H9 (cell line): ENCODE data around the gene TSPAN5. TPM values are rescaled to one million over a fixed set of nuclear protein-coding genes. Genes with fewer than 3 reads are reported as not detected.

Source experiments
- DNase-seq: peaks from one replicate; pipeline ENCODE4 v3.0.0-alpha.2; 2017
- H2AFZ ChIP-seq: one replicate; pipeline ENCODE4 v1.6.1; 2013; ENCODE audit warnings: mild to moderate bottlenecking, low read length, control low read depth, moderate library complexity
- H2AK5ac ChIP-seq: 2 replicates; pipeline ENCODE4 v1.6.1; 2013; ENCODE audit warnings: low read length, control low read depth, mixed read lengths; ENCODE audit not compliant: insufficient read length
- H2BK120ac ChIP-seq: one replicate; pipeline ENCODE4 v1.6.1; 2013; ENCODE audit warnings: low read depth, mild to moderate bottlenecking, low read length, control low read depth, inconsistent platforms; ENCODE audit not compliant: poor library complexity, severe bottlenecking
- H2BK12ac ChIP-seq: 2 replicates; pipeline ENCODE4 v1.6.1; 2013; ENCODE audit warnings: low read length, control low read depth, mixed read lengths, low read depth; ENCODE audit not compliant: insufficient read length
- H2BK15ac ChIP-seq: 2 replicates; pipeline ENCODE4 v1.6.1; 2013; ENCODE audit warnings: low read depth, low read length, control low read depth
- H2BK20ac ChIP-seq: one replicate; pipeline ENCODE4 v1.6.1; 2013; ENCODE audit warnings: low read depth, mild to moderate bottlenecking, low read length, control low read depth, inconsistent platforms; ENCODE audit not compliant: poor library complexity, severe bottlenecking
- H2BK5ac ChIP-seq: 2 replicates; pipeline ENCODE4 v1.6.1; 2013; ENCODE audit warnings: low read length, control low read depth, mixed read lengths; ENCODE audit not compliant: insufficient read length
- H3K14ac ChIP-seq: 2 replicates; pipeline ENCODE4 v1.6.1; 2013; ENCODE audit warnings: low read length, control low read depth; ENCODE audit not compliant: insufficient read depth
- H3K18ac ChIP-seq: 2 replicates; pipeline ENCODE4 v1.6.1; 2013; ENCODE audit warnings: low read depth, mild to moderate bottlenecking, mixed read lengths, low read length, control low read depth; ENCODE audit not compliant: insufficient read length
- H3K23ac ChIP-seq: 2 replicates; pipeline ENCODE4 v1.6.1; 2013; ENCODE audit warnings: low read length, control low read depth, mixed read lengths, low read depth; ENCODE audit not compliant: insufficient read length
- H3K23me2 ChIP-seq: 2 replicates; pipeline ENCODE4 v1.6.1; 2013; ENCODE audit warnings: low read depth, mild to moderate bottlenecking, mixed read lengths, low read length, control low read depth; ENCODE audit not compliant: insufficient read length, poor library complexity, severe bottlenecking
- H3K27ac ChIP-seq: 2 replicates; pipeline ENCODE4 v1.5.1; 2013; ENCODE audit warnings: low read length, control low read depth, mixed read lengths, low read depth; ENCODE audit not compliant: insufficient read length
- H3K27me3 ChIP-seq: 2 replicates; pipeline ENCODE4 v1.6.1; 2013; ENCODE audit warnings: low read length, control low read depth, inconsistent platforms; ENCODE audit not compliant: insufficient read depth
- H3K4ac ChIP-seq: 2 replicates; pipeline ENCODE4 v1.6.1; 2013; ENCODE audit warnings: low read depth, mild to moderate bottlenecking, control low read depth, inconsistent platforms, low read length, moderate library complexity
- H3K4me1 ChIP-seq: 2 replicates; pipeline ENCODE4 v1.6.1; 2013; ENCODE audit warnings: low read length, control low read depth, inconsistent platforms; ENCODE audit not compliant: insufficient read depth
- H3K4me2 ChIP-seq: 2 replicates; pipeline ENCODE4 v1.6.1; 2013; ENCODE audit warnings: low read length, control low read depth, mixed read lengths; ENCODE audit not compliant: insufficient read length, insufficient read depth
- H3K56ac ChIP-seq: 2 replicates; pipeline ENCODE4 v1.6.1; 2013; ENCODE audit warnings: low read depth, mild to moderate bottlenecking, mixed read lengths, low read length, control low read depth; ENCODE audit not compliant: insufficient read length
- H3K79me1 ChIP-seq: 2 replicates; pipeline ENCODE4 v1.6.1; 2013; ENCODE audit warnings: low read depth, mild to moderate bottlenecking, moderate library complexity, low read length, control low read depth, inconsistent platforms; ENCODE audit not compliant: insufficient read depth, poor library complexity, severe bottlenecking
- H3K79me2 ChIP-seq: 2 replicates; pipeline ENCODE4 v1.6.1; 2013; ENCODE audit warnings: low read length, control low read depth, inconsistent platforms; ENCODE audit not compliant: insufficient read depth
- H3K9ac ChIP-seq: 2 replicates; pipeline ENCODE4 v1.6.1; 2013; ENCODE audit warnings: low read length, control low read depth, mixed read lengths; ENCODE audit not compliant: insufficient read length; ENCODE audit errors: extremely low read depth
- H3K9me3 ChIP-seq: one replicate; pipeline ENCODE4 v1.6.1; 2013; ENCODE audit warnings: low read depth, low read length, inconsistent platforms; ENCODE audit not compliant: control insufficient read depth
- H3T11ph ChIP-seq: one replicate; pipeline ENCODE4 v1.6.1; 2013; ENCODE audit warnings: mild to moderate bottlenecking, low read length, control low read depth, inconsistent platforms
- H4K20me1 ChIP-seq: one replicate; pipeline ENCODE4 v1.6.1; 2013; ENCODE audit not compliant: control insufficient read depth, insufficient read length, insufficient read depth
- H4K5ac ChIP-seq: 2 replicates; pipeline ENCODE4 v1.6.1; 2013; ENCODE audit warnings: low read depth, mild to moderate bottlenecking, mixed read lengths, low read length, control low read depth; ENCODE audit not compliant: insufficient read length
- H4K8ac ChIP-seq: replicated peaks from 2 replicates; pipeline ENCODE4 v1.6.1; 2013; ENCODE audit warnings: low read length, control low read depth, mixed read lengths, low read depth; ENCODE audit not compliant: insufficient read length
- H4K91ac ChIP-seq: 2 replicates; pipeline ENCODE4 v1.6.1; 2013; ENCODE audit warnings: low read depth, mild to moderate bottlenecking, moderate library complexity, mixed read lengths, low read length, control low read depth; ENCODE audit not compliant: insufficient read length
- H3K27ac Mint-ChIP-seq, 3 experiments: 2 replicates in 2 of 3; 3 replicates in 1 of 3; pipeline ENCODE4 v1.8.0; 2020 to 2021; ENCODE audit warnings: mixed read lengths in 3 of 3, mild to moderate bottlenecking in 1 of 3, moderate library complexity in 1 of 3
- H3K27me3 Mint-ChIP-seq: 2 replicates; pipeline ENCODE4 v1.8.0; 2021; ENCODE audit warnings: low read depth, mild to moderate bottlenecking, moderate library complexity, mixed read lengths
- H3K36me3 Mint-ChIP-seq, 3 experiments: 2 replicates in 2 of 3; 3 replicates in 1 of 3; pipeline ENCODE4 v1.8.0; 2020 to 2021; ENCODE audit warnings: low read depth in 3 of 3, mixed read lengths in 3 of 3; ENCODE audit not compliant: insufficient read depth in 1 of 3
- H3K4me1 Mint-ChIP-seq, 2 experiments: 2 replicates each; pipeline ENCODE4 v1.8.0; 2020; ENCODE audit warnings: mixed read lengths in 2 of 2
- H3K4me3 Mint-ChIP-seq, 2 experiments: 2 replicates in 1 of 2; 3 replicates in 1 of 2; pipeline ENCODE4 v1.8.0; 2020 to 2021; ENCODE audit warnings: mild to moderate bottlenecking in 2 of 2, mixed read lengths in 2 of 2, moderate library complexity in 1 of 2
- H3K9me3 Mint-ChIP-seq, 2 experiments: 2 replicates in 1 of 2; 3 replicates in 1 of 2; pipeline ENCODE4 v1.8.0; 2020; ENCODE audit warnings: mild to moderate bottlenecking in 2 of 2, mixed read lengths in 2 of 2, moderate library complexity in 1 of 2
- CTCF ChIP-seq: fragments of 200-600 bp; sonication (generic); conservative IDR thresholded peaks from 3 replicates; pipeline ENCODE4 v1.8.0; 2021; ENCODE audit warnings: antibody characterized with exemption, mild to moderate bottlenecking
- WGBS: extraction: QIAGEN DNeasy Blood & Tissue Kit; methylation state at CpG from one replicate; pipeline ENCODE4 v1.1.7; 2013; ENCODE audit warnings: missing lambda C conversion rate, low lambda C conversion rate, mixed read lengths; ENCODE audit not compliant: insufficient read length; ENCODE audit errors: extremely low coverage; 5-methylcytosine and 5-hydroxymethylcytosine counted together
- total RNA-seq: library from RNA; stranded (reverse); gene quantifications from 2 replicates; pipeline ENCODE4 v1.2.1, GENCODE V29; 2021

The TSPAN5 gene
- total RNA-seq, 1 experiment from 2014 or later = 7.0 TPM

- no peak overlapping the region for H2AFZ ChIP-seq
- Mint-ChIP-seq H3K36me3 (no peaks in the 10 kb centered on the region), H3K9me3 (no peaks in the 10 kb centered on the region), H3K27ac (peak overlapping the region in 1 of 3 experiments; percentile 53; a peak in 1 of 7 replicates), H3K4me3 (no peak overlapping the region), H3K4me1 (peaks cover 69 to 80% of the 10 kb centered on the region in 2 experiments), H3K27me3 (no peaks in the 10 kb centered on the region)
- H2BK120ac ChIP-seq = no peak overlapping the region
- peaks cover 25% of the 10 kb centered on the region for H3K4me1 ChIP-seq
- no peaks in the 10 kb centered on the region for H3K27me3 ChIP-seq
- H2AK5ac ChIP-seq = no peak overlapping the region
- no peak overlapping the region for H3K4me2 ChIP-seq
- H2BK15ac ChIP-seq = no peak overlapping the region
- no peak overlapping the region for H3K4ac ChIP-seq
- no peak overlapping the region for H4K8ac ChIP-seq
- H3K23ac ChIP-seq = no peak overlapping the region
- no peak overlapping the region for H3K27ac ChIP-seq
- no peak overlapping the region for H3K14ac ChIP-seq
- no peak overlapping the region for H3K9ac ChIP-seq
- TF ChIP-seq CTCF = no peak
- H3T11ph ChIP-seq = no peak overlapping the region
- H3K18ac ChIP-seq = no peak overlapping the region
- no peak for DNase-seq
- H3K9me3 ChIP-seq = no peaks in the 10 kb centered on the region
- no peaks in the 10 kb centered on the region for H3K79me1 ChIP-seq
- no CpG with 5 or more reads among the region's 5 CpGs for WGBS
- no peaks in the 10 kb centered on the region for H4K20me1 ChIP-seq
- no peak overlapping the region for H2BK20ac ChIP-seq
- H2BK5ac ChIP-seq = no peak overlapping the region
- H4K91ac ChIP-seq = no peak overlapping the region
- H3K79me2 ChIP-seq = 0 out of 2 replicates have a peak, but pooled peaks cover 2% of the 10 kb centered on the region
- no peaks in the 10 kb centered on the region for H3K23me2 ChIP-seq
- no peak overlapping the region for H3K56ac ChIP-seq
- H2BK12ac ChIP-seq = no peak overlapping the region
- no peak overlapping the region for H4K5ac ChIP-seq
Observed at GRCh38 chr4:98608356-98608755, 50.1 kb downstream of the TSPAN5 start.
